DMS 273 (cell line): ENCODE data around the gene LPXN.
"Not testable (repeated sequence)": the region's sequence is repeated elsewhere in the genome, so short reads cannot be mapped to it uniquely, and the experiment has no call there.

Experiments
- DNase-seq: peaks from one replicate; lab custom pipeline; 2025; ENCODE audit not compliant: unreplicated experiment; lab: John Stamatoyannopoulos, UW

LPXN gene

GRCh38 chr11:58579192-58580129, 3.8 kb upstream of the LPXN start:
- DNase-seq: peak; percentile 92

DNA sequence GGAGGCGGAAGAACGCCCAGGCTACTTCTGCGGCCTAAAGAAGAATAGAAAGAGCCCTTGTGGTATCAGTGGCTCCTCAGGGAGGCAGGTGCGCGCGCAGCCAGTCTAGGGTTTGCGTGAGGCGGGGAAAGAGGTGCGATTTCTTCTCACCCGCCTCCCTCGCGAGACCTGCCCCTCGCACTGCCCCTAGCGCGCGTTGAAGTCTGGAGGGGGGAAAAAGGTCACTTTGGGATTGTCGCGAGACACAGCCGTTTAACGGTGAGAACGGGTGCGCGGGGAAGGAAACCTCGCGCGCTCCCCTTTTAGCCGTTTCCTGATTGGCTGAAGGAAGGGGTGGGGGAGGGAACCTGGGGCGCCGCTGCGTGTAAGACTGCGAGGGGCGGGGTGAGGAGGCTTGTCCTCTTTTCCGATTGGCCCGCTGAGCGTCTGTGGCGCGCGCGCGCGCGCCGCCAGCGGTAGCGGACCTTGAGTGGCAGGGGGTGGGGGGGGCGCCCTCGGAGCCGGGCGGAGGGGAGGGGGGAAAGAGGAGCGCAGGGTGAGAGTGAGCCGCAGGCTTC, 3.1 kb upstream of the LPXN start, which contains the start of gene ZFP91:
Gene ZFP91, plus strand, starts transcription at position 429 of the 557 bp plus-strand sequence. CDS start 219 bp downstream, outside the sequence.
- DNase-seq: peak; percentile 98

- DNase-seq: peak; percentile 95
These were observed 2.5 kb upstream of the LPXN start for GRCh38 chr11:58578136-58578634.

DNA sequence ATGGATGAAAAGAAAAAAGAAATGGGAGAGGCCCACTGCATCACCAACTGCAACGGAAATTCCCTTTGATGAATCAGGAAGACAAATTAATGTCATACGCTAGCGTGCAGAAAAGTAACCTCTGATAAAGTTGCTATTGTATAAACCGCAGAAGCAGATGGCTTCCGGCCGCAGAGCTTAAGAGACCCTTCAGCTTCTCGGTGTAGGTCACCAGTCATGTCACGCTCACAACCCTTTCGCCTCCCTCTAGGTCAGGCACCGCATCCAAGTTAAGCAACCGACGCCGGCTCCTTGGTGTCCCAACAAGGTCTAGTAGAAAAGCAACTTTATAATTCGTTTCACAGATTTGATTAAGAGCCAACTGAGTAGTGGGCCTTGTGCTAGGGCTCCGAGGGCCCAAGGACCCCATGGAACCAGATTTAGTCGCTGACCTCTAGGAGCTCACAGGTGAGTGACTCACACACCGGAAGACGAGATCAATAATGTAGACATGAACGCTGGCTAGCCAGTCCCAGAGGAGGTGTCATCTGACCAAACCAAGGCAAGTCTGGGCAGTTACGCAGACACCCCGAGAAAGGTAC, 2.0 kb upstream of the LPXN start:
- DNase-seq: peak; percentile 61

DNA sequence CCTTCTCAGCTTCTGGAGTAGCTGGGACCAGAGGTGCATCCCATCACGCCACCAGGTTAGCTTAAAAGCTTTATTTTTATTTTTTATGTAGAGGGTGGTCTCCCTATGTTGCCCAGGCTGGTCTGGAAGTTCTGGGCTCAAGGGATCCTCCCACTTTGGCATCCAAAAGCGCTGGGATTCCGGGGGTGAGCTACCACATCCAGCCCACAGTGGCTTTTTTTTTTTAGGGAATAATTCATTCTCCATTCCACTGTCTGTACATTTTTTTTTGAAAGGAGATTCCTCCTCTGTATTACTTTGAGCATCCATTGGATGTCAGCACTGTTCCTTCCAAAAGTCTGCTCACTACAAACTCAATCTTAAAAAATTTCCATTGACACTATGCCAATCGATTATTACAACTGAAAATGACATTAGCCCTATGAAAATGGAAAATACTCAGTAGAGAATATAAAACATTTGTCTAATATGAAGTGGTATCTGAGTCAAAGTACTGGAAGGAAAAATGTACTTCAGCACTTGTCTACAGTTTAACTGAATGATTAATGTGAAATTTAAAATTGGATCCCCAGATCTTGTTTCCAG, 1.3 kb upstream of the LPXN start:
- DNase-seq: peak; percentile 23

DNA sequence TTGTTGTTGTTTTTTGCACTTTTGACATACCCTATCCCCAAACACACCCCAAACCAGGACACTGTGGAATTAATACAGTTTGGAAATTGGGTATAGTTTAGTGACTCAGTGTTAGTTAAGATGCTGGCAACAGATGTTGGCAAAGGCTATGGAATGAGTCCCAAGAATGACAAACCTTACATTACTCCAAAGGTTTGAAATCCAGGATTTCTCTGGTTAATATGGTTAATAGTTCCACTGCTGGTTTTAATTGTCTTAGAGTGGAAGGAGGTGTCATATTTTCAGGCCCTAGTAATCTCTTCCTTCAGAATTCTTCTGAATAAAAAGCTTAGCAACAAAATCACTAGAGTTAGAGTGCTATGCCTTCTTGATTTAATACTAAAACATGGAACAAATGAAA, 775 bp downstream of the LPXN start:
- no peak for DNase-seq

GRCh38 chr11:58573451-58574104, 2.1 kb downstream of the LPXN start:
- no peak for DNase-seq

- DNase-seq: not testable (repeated sequence)
These were observed 2.8 kb downstream of the LPXN start for GRCh38 chr11:58572906-58573305.

DNA sequence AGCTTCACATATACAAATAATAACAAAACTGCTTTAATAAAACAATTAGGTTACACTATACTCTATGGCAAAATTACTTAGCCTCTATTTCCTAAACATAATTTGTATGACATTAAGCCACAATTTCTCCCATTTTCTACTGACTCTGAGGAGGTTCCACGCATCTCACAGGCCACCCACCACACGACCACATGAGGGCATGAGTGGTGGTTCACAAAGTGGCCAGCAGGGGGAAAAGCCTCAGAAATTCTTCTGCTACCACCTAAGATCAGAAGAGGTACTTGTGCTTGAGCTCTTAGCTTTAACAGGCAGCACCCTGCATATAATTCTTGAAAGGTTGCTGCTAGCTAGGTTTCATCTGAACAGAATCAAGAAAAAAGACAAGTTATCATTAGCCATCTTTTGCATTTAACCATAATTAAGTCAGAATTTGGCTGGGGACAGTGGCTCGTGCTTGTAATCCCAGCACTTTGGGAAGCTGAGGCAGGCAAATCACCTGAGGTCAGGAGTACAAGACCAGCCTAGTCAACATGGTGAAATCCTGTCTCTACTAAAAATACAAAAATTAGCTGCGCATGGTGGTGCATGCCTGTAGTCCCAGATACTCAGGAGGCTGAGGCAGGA, 7.7 kb downstream of the LPXN start:
- DNase-seq: peak; percentile 73

- no peak for DNase-seq
These were observed 11.4 kb downstream of the LPXN start for GRCh38 chr11:58564231-58564630.

DNA sequence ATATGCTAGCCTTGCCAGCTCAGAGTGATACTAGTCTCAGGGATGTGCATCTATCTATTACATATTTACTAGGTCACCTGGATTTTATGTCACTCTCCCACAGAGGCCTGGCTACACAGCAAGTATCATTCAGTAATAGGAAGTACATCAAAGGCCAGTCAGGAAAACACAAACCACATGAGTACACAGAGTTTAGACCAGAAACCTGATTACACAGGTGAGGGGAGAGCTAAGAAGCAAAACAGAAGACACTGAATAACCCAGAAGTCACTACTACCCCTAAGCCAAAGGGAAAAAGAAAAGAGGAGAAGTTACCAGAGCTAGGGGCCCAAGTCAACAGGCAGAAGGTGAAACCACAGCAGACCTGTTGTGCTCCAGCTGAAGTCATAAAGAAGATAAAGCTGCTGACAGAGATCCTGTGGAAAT, 13.3 kb downstream of the LPXN start:
- no peak for DNase-seq

GRCh38 chr11:58561394-58562098, 14.1 kb downstream of the LPXN start:
- no peak for DNase-seq

DNA sequence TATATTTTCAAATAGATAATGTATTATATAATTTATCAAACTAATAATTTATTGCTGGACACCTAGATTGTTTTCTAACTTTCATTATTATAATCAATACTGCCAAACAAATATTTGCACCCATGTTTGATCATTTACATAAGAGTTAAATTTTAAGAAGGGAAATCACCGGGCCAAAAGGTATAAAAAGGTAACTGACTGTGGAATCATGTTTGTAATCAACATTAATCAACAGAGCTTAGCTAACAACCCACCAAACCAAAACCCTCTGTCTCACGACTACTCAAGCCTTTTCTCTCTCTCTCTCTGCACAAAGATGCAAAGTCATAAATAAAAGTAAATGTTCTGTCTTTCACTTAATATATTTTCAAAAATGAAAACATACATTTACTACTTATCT, 14.8 kb downstream of the LPXN start:
- no peak for DNase-seq

GRCh38 chr11:58549644-58550043, 26.0 kb downstream of the LPXN start:
- no peak for DNase-seq

GRCh38 chr11:58546841-58547240, 28.8 kb downstream of the LPXN start:
- DNase-seq: no peak

- no peak for DNase-seq
These were observed 43.8 kb downstream of the LPXN start for GRCh38 chr11:58531865-58532341.

GRCh38 chr11:58530236-58530635, 45.4 kb downstream of the LPXN start:
- no peak for DNase-seq

GRCh38 chr11:58527429-58527828, 48.2 kb downstream of the LPXN start:
- no peak for DNase-seq

GRCh38 chr11:58526721-58527120, 48.9 kb downstream of the LPXN start:
- no peak for DNase-seq
